HepG2 (cell line): ENCODE data around the gene ACTRT2. TPM values are rescaled to one million over a fixed set of nuclear protein-coding genes. Genes with fewer than 3 reads are reported as not detected.

ENCODE experiments used
- ATAC-seq: fragments of 200-7000 bp; cut with Tn5 transposase; 3 replicates; pipeline ENCODE4 v1.9.1; 2020; ENCODE audit warnings: mild to moderate bottlenecking, moderate library complexity
- BruUV-seq: library from RNA; stranded (reverse); fragments of 400-500 nt; replicated peaks from 2 replicates; lab custom pipeline; 2021; lab: Mats Ljungman, UMichigan
- CTCF ChIA-PET: fragments of 300-600 bp; formaldehyde crosslinking; extraction: SDS; loops from one replicate; lab custom pipeline; 2021; ENCODE audit warnings: low total read pairs, inconsistent platforms, low intra/inter-chr PET ratio; lab: Yijun Ruan, JAX
- POLR2A ChIA-PET: fragments of 350-600 bp; sonication (Branson Sonifier 250); formaldehyde crosslinking; loops from one replicate; lab custom pipeline; 2020; ENCODE audit warnings: antibody characterized with exemption, inconsistent platforms; lab: Yijun Ruan, JAX
- DNase-seq: peaks from one replicate; pipeline ENCODE4 v3.0.0-alpha.2; 2015; ENCODE audit warnings: low spot score
- FAIRE-seq: peaks from 3 replicates; lab custom pipeline; 2011; peaks lifted over from hg19 to GRCh38; lab: Jason Lieb, UNC
- H2AFZ ChIP-seq: one replicate; pipeline ENCODE4 v1.6.1; 2011; ENCODE audit warnings: low read length, inconsistent platforms
- H3K27ac ChIP-seq: fragments of 300-600 bp; 3 replicates; pipeline ENCODE4 v1.8.0; 2011; ENCODE audit warnings: mixed run types, mild to moderate bottlenecking, mixed read lengths, low read length, inconsistent platforms; ENCODE audit not compliant: insufficient read depth; ENCODE audit errors: extremely low read length
- H3K27me3 ChIP-seq, 2 experiments: fragments of 200-600 bp in 1 of 2; 2 replicates in 1 of 2; 3 replicates in 1 of 2; pipeline versions ENCODE4 v1.6.0 to v1.8.0; 2011; ENCODE audit warnings: low read length in 2 of 2, mild to moderate bottlenecking in 2 of 2, moderate library complexity in 2 of 2, inconsistent platforms in 1 of 2; ENCODE audit not compliant: insufficient read depth in 2 of 2, control insufficient read depth in 1 of 2
- H3K36me3 ChIP-seq, 2 experiments: fragments of 200-600 bp in 1 of 2; replicated peaks in 1 of 2; 2 replicates in 1 of 2; 3 replicates in 1 of 2; pipeline versions ENCODE4 v1.5.1 to v1.8.0; 2011; ENCODE audit warnings: low read length in 2 of 2, inconsistent platforms in 1 of 2; ENCODE audit not compliant: insufficient read depth in 2 of 2, control insufficient read depth in 1 of 2
- H3K4me1 ChIP-seq: 2 replicates; pipeline ENCODE4 v1.5.1; 2012; ENCODE audit warnings: low read length, inconsistent platforms; ENCODE audit not compliant: insufficient read depth
- H3K4me2 ChIP-seq: 2 replicates; pipeline ENCODE4 v1.6.0; 2011; ENCODE audit warnings: low read depth, low read length, inconsistent platforms
- H3K4me3 ChIP-seq, 3 experiments: fragments of 200-600 bp in 1 of 3; sonication (generic), shearing (Covaris generic) in 1 of 3; replicated peaks in 1 of 3; 2 replicates each; pipeline ENCODE4 v1.5.1; 2011 to 2016; ENCODE audit warnings: low read length in 3 of 3, inconsistent platforms in 2 of 3, low read depth in 2 of 3, mild to moderate bottlenecking in 2 of 3, control low read depth in 1 of 3, mixed read lengths in 1 of 3; ENCODE audit not compliant: insufficient read depth in 1 of 3
- H3K79me2 ChIP-seq: one replicate; pipeline ENCODE4 v1.6.1; 2011; ENCODE audit warnings: low read length, inconsistent platforms; ENCODE audit not compliant: insufficient read depth
- H3K9ac ChIP-seq: 2 replicates; pipeline ENCODE4 v1.6.0; 2011; ENCODE audit warnings: mild to moderate bottlenecking, low read depth, low read length, inconsistent platforms; ENCODE audit not compliant: insufficient read depth
- H3K9me3 ChIP-seq: 2 replicates; pipeline ENCODE4 v1.5.1; 2012; ENCODE audit warnings: mild to moderate bottlenecking, low read length
- H4K20me1 ChIP-seq: 2 replicates; pipeline ENCODE4 v1.6.0; 2011; ENCODE audit warnings: inconsistent platforms, mild to moderate bottlenecking, low read length, moderate library complexity; ENCODE audit not compliant: insufficient read depth
- BRCA1 ChIP-seq: sonication (generic); formaldehyde crosslinking; IDR thresholded peaks from 2 replicates; pipeline ENCODE4 v1.4.0; 2020; ENCODE audit warnings: missing genetic modification reagents
- CREB1 ChIP-seq, 2 experiments: fragments of 450-650 bp in 1 of 2; IDR thresholded peaks; 2 replicates each; pipeline ENCODE4 v1.6.1; 2016 to 2017; ENCODE audit warnings: control low read depth in 1 of 2, mild to moderate bottlenecking in 1 of 2, missing compliant biosample characterization in 1 of 2, missing genetic modification characterization in 1 of 2
- FUBP1 ChIP-seq: sonication (generic); formaldehyde crosslinking; IDR thresholded peaks from 2 replicates; pipeline ENCODE4 v1.5.1; 2020; ENCODE audit warnings: missing genetic modification reagents, mild to moderate bottlenecking, borderline replicate concordance
- GATA4 ChIP-seq: sonication (generic); IDR thresholded peaks from 2 replicates; pipeline ENCODE4 v1.6.1; 2016; ENCODE audit warnings: antibody characterized with exemption, low read depth, borderline replicate concordance
- MAFK ChIP-seq, 2 experiments: IDR thresholded peaks in 1 of 2; conservative IDR thresholded peaks in 1 of 2; 2 replicates each; pipeline ENCODE4 v1.6.1; 2011; ENCODE audit warnings: improper control_type of control experiment in 2 of 2, low read length in 2 of 2
- ZNF143 ChIP-seq: sonication (generic); formaldehyde crosslinking; IDR thresholded peaks from 2 replicates; pipeline ENCODE4 v1.4.0; 2020; ENCODE audit warnings: missing genetic modification reagents
- ZSCAN5A ChIP-seq: sonication (generic); formaldehyde crosslinking; IDR thresholded peaks from 2 replicates; pipeline ENCODE4 v1.8.0; 2022; ENCODE audit warnings: mild to moderate bottlenecking, missing genetic modification reagents, borderline replicate concordance
- WGBS: methylation state at CpG from one replicate; pipeline ENCODE4 v1.1.6; 2017; ENCODE audit warnings: low lambda C conversion rate; 5-methylcytosine and 5-hydroxymethylcytosine counted together
- in situ Hi-C: cut with HindIII; loops from 2 replicates; pipeline ENCODE4 v1.10.0; 2017; ENCODE audit warnings: low pct_unique_long_range_greater_than_20kb; ENCODE audit not compliant: extremely low pct_ligation_motif_present
- intact Hi-C: fragments of 100-400 bp; cut with micrococcal nuclease; formaldehyde crosslinking; loops from one replicate; pipeline ENCODE4 v1.10.0; 2022; ENCODE audit not compliant: unreplicated experiment
- polyA plus RNA-seq, 8 experiments: library from polyadenylated mRNA; depleted of rRNA in 3 of 8; stranded (reverse) in 7 of 8; unstranded in 1 of 8; fragments of >200 nt; fragmentation: Illumina TruSeq in 4 of 8; extraction: Trizol in 4 of 8; gene quantifications; 2 replicates each; pipeline versions ENCODE4 v1.2.1 to v1.2.3, GENCODE V29; 2011 to 2016; ENCODE audit warnings: low read depth in 4 of 8, missing spikeins in 1 of 8, mixed read lengths in 1 of 8; ENCODE audit not compliant: insufficient read depth in 1 of 8
- total RNA-seq, 5 experiments: library from RNA; depleted of rRNA; stranded (reverse); fragments of >200 nt; fragmentation: Illumina TruSeq; extraction: Trizol; gene quantifications; 2 replicates each; pipeline ENCODE4 v1.2.3, GENCODE V29; 2016; ENCODE audit warnings: low read depth in 1 of 5

The ACTRT2 gene
- total and polyA plus RNA-seq, 2 of the 13 experiments (the other 11 are each of a cell fraction or from before 2014, with no cell fraction given): not detected

- no peak for TF ChIP-seq FUBP1 (CRISPR knock-in tag)
- no peak for TF ChIP-seq ZNF143 (CRISPR knock-in tag)
Measured at GRCh38 chr1:3033040-3033789, 11.9 kb downstream of the ACTRT2 start (continued).

DNA sequence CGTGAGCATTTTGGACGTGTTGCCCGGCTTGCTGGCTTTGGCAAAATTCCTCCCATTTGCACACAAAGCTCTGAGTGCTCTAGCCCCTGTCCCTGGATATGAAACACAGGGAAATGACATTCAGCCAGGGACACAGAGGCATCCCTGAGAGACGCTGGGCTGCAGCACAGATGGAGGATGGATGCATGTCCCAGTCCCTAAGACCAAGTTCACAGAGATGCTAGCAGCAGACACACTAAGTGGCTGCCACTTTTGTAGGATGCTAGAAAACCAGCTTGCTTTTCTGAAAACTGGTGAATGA is 12.5 kb downstream of the ACTRT2 start:
- CTCF ChIA-PET: no interaction called here
- Histone ChIP-seq H3K36me3 (no peaks in the 10 kb centered on the region), H3K4me1 (no peaks in the 10 kb centered on the region), H3K27ac (no peak overlapping the region), H3K9ac (no peak overlapping the region), H4K20me1 (0 out of 2 replicates have a peak, but pooled peaks cover 4% of the 10 kb centered on the region), H2AFZ (no peak overlapping the region), H3K4me2 (no peak overlapping the region), H3K9me3 (no peaks in the 10 kb centered on the region), H3K79me2 (no peaks in the 10 kb centered on the region), H3K4me3 (no peak overlapping the region), H3K27me3 (peaks cover 21 to 94% of the 10 kb centered on the region in 2 experiments)
- FAIRE-seq (no peak), DNase-seq (no peak), ATAC-seq (no peak)
- no peak for TF ChIP-seq GATA4
- TF ChIP-seq BRCA1: no peak
- no peak for TF ChIP-seq CREB1 (IDR thresholded peaks at IDR 0.05)
- no peak for TF ChIP-seq CREB1 (CRISPR knock-in tag; IDR thresholded peaks at IDR 0.05)
- TF ChIP-seq MAFK (conservative IDR thresholded peaks at IDR 0.05 in 1 of 2, IDR thresholded peaks at IDR 0.05 in 1 of 2; ENCODE audit: low read length in 2 of 2): no peak
- no peak for TF ChIP-seq ZSCAN5A (CRISPR knock-in tag)
- intact Hi-C loops: no loop called here
- no TSS peak for BruUV-seq
- POLR2A ChIA-PET: no interaction called here
- in situ Hi-C loops: no loop called here
- 6% methylated on average over 4 of the region's 4 CpGs for WGBS
